Measurements from ENCODE around the gene LRRTM4. TPM values are rescaled to one million over a fixed set of nuclear protein-coding genes. Genes with fewer than 3 reads are reported as not detected.

The LRRTM4 gene
- total and polyA plus RNA-seq, 10 of the 15 experiments (the other 5 are each of a cell fraction or from before 2014, with no cell fraction given) = 0.01 to 1.0 TPM; not detected in 8

GRCh38 chr2:77101796-77102452, 420.3 kb downstream of the LRRTM4 start:
- no peak for FAIRE-seq
- RAD21 ChIA-PET (ENCODE audit: unreplicated experiment) = no interaction called here
- Histone ChIP-seq H3K36me3 (ENCODE audit: control insufficient read depth in 2 of 2, insufficient read depth in 2 of 2, low read length in 1 of 2) (no peaks in the 10 kb centered on the region), H3K4me3 (no peak overlapping the region), H3K27ac (ENCODE audit: control insufficient read depth, insufficient read depth) (no peak overlapping the region), H3K4me2 (ENCODE audit: control insufficient read depth, insufficient read depth) (no peak overlapping the region), H3K79me2 (ENCODE audit: control insufficient read depth, insufficient read depth, low read length) (no peaks in the 10 kb centered on the region), H3K9me3 (replicated peaks; ENCODE audit: control insufficient read depth, insufficient read depth, low read length) (no peaks in the 10 kb centered on the region), H3K27me3 (replicated peaks in 1 of 2; ENCODE audit: control insufficient read depth in 2 of 2, insufficient read depth in 2 of 2, low read length in 1 of 2) (no peaks in the 10 kb centered on the region), H4K20me1 (ENCODE audit: control insufficient read depth, insufficient read depth) (no peaks in the 10 kb centered on the region), H3K4me1 (ENCODE audit: control insufficient read depth, insufficient read depth, low read length) (no peaks in the 10 kb centered on the region), H2AFZ (ENCODE audit: control insufficient read depth, low read depth, low read length) (no peak overlapping the region), H3K9ac (ENCODE audit: control insufficient read depth, insufficient read depth, low read length) (no peak overlapping the region)
- in situ Hi-C loops (cut with MboI) (no loop called here), intact Hi-C loops (cut with micrococcal nuclease; ENCODE audit: unreplicated experiment) (no loop called here)
- WGBS (ENCODE audit: insufficient coverage, insufficient replicate concordance, low lambda C conversion rate, missing lambda C conversion rate) = 2% methylated on average over 8 of the region's 8 CpGs
- TF ChIP-seq ATF2 (IDR thresholded peaks at IDR 0.05; ENCODE audit: low read length) (no peak), SMAD1 (IDR thresholded peaks at IDR 0.05; ENCODE audit: low read depth, partially characterized antibody) (no peak), SIN3A (IDR thresholded peaks at IDR 0.05; ENCODE audit: low read depth, low read length) (no peak), CTCF (IDR thresholded peaks at IDR 0.05 in 2 of 3, conservative IDR thresholded peaks at IDR 0.05 in 1 of 3; ENCODE audit: control insufficient read depth in 2 of 3, extremely low read depth in 1 of 3, insufficient read depth in 1 of 3, low read depth in 3 of 3, low read length in 3 of 3) (no peak), MEF2A (IDR thresholded peaks at IDR 0.05; ENCODE audit: insufficient read depth, low read depth, low read length) (no peak), IRF4 (IDR thresholded peaks at IDR 0.05; ENCODE audit: low read depth, low read length) (no peak), KLF5 (IDR thresholded peaks at IDR 0.05; ENCODE audit: partially characterized antibody) (no peak), EP300 (IDR thresholded peaks at IDR 0.05; ENCODE audit: borderline replicate concordance in 1 of 2, control insufficient read depth in 1 of 2, low read depth in 2 of 2, low read length in 2 of 2) (no peak)
- no TSS peak for BruUV-seq (replicated peaks)
- CTCF ChIA-PET = no interaction called here
- DNase-seq (ENCODE audit: low read depth, low spot score) = no peak
- SMC1A ChIA-PET (ENCODE audit: uncharacterized antibody, unreplicated experiment) = interaction anchor here (0.6 kb wide), 1 partner anchor 50 kb away, joined by 3 read pairs; no protein-coding TSS in a partner anchor
- no peak for ATAC-seq
- POLR2A ChIA-PET = no interaction called here

Data from GM12878 (cell line).